Stimulated activated CD4-positive, alpha-beta T cell treated with anti-CD3 and anti-CD28 coated beads, Interleukin-1b, Interleukin-23, amount 100 ng/mL, for 4 hours (primary cell): ENCODE results near the gene DNAH1.

Experiments
- DNase-seq, 2 donors: peaks; one replicate each; pipeline ENCODE4 v3.0.0-alpha.2; 2020; ENCODE audit warnings: low read depth in 2 of 2

DNAH1 gene

GRCh38 chr3:52446631-52447511 lies 130.8 kb downstream of the DNAH1 start:
- DNase-seq: peak; percentile 57 to 67

- DNase-seq: no peak
Measured at GRCh38 chr3:52447512-52448355, 131.6 kb downstream of the DNAH1 start.
